Measurements from ENCODE around the gene RSPO1. TPM values are rescaled to one million over a fixed set of nuclear protein-coding genes. Genes with fewer than 3 reads are reported as not detected.

The RSPO1 gene
- total and polyA plus RNA-seq, 10 of the 15 experiments (the other 5 are each of a cell fraction or from before 2014, with no cell fraction given) = not detected

DNA sequence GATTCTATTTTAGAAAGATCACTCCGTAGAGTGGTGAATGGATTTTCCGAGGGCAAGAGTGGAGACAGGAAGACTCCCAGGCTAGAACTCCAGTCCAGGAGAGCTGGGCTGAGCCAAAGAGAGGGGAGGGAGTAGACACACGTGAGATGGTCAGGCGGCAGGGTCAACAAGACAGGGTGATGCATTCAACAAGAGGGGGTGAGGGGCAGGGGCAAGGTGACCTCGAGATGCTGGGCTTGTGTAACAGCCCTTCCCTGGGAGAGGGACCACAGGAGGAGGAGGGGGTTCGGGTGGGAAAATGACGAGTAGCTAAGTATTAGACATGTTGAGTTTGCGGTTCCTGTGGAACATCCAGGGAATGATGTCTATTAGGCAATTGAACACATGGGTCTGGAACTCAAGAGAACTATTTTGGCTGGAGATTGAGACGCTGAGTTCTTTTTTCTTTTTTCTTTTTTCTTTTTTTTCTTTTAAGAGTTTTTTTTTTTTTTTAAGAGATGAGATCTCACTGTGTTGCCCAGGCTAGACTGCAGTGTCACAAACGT lies 13.3 kb downstream of the RSPO1 start:
- no peaks in the 10 kb centered on the region for H3K9me3 ChIP-seq (replicated peaks; ENCODE audit: control insufficient read depth, insufficient read depth, low read length)
- in situ Hi-C loops (cut with MboI) = no loop called here
- H3K79me2 ChIP-seq (ENCODE audit: control insufficient read depth, insufficient read depth, low read length) = no peaks in the 10 kb centered on the region
- H3K4me1 ChIP-seq (ENCODE audit: control insufficient read depth, insufficient read depth, low read length) = no peaks in the 10 kb centered on the region
- no peak for FAIRE-seq
- WGBS (ENCODE audit: insufficient coverage, insufficient replicate concordance, low lambda C conversion rate, missing lambda C conversion rate) = 33% methylated on average over 10 of the region's 10 CpGs
- H3K4me3 ChIP-seq = no peak overlapping the region
- SMC1A ChIA-PET (ENCODE audit: uncharacterized antibody, unreplicated experiment) = interaction anchor here (0.5 kb wide), 1 partner anchor 57 kb away, joined by 3 read pairs; no protein-coding TSS in a partner anchor
- H3K27me3 ChIP-seq (replicated peaks in 1 of 2; ENCODE audit: control insufficient read depth in 2 of 2, insufficient read depth in 2 of 2, low read length in 1 of 2) = peaks cover 0 to 6% of the 10 kb centered on the region in 2 experiments; a peak in 2 of 4 replicates
- H3K4me2 ChIP-seq (ENCODE audit: control insufficient read depth, insufficient read depth) = no peak overlapping the region
- CTCF ChIA-PET = interaction anchor here (1.3 kb wide), 1 partner anchor 19 kb away, joined by 3 read pairs; no protein-coding TSS in a partner anchor
- RAD21 ChIA-PET (ENCODE audit: unreplicated experiment) = no interaction called here
- H4K20me1 ChIP-seq (ENCODE audit: control insufficient read depth, insufficient read depth) = no peaks in the 10 kb centered on the region
- no peak for ATAC-seq
- no peak overlapping the region for H3K27ac ChIP-seq (ENCODE audit: control insufficient read depth, insufficient read depth)
- no peak overlapping the region for H3K9ac ChIP-seq (ENCODE audit: control insufficient read depth, insufficient read depth, low read length)
- DNase-seq (ENCODE audit: low read depth, low spot score) = no peak
- H2AFZ ChIP-seq (ENCODE audit: control insufficient read depth, low read depth, low read length) = no peak overlapping the region
- POLR2A ChIA-PET = no interaction called here
- intact Hi-C loops (cut with micrococcal nuclease; ENCODE audit: unreplicated experiment) = no loop called here
- no TSS peak for BruUV-seq (replicated peaks)
- no peak for TF ChIP-seq KAT2A (conservative IDR thresholded peaks at IDR 0.05; ENCODE audit: control insufficient read depth, low read depth, low read length)
- no peak for TF ChIP-seq CHD1 (IDR thresholded peaks at IDR 0.05; ENCODE audit: low read depth, low read length)
- no peaks in the 10 kb centered on the region for H3K36me3 ChIP-seq (ENCODE audit: control insufficient read depth in 2 of 2, insufficient read depth in 2 of 2, low read length in 1 of 2)

- H3K4me1 ChIP-seq (ENCODE audit: control insufficient read depth, insufficient read depth, low read length) = no peaks in the 10 kb centered on the region
- no peak overlapping the region for H3K4me3 ChIP-seq
- no peak overlapping the region for H3K4me2 ChIP-seq (ENCODE audit: control insufficient read depth, insufficient read depth)
- FAIRE-seq (no peak), ATAC-seq (no peak), DNase-seq (ENCODE audit: low read depth, low spot score) (no peak)
- POLR2A ChIA-PET = no interaction called here
- no peaks in the 10 kb centered on the region for H3K9me3 ChIP-seq (replicated peaks; ENCODE audit: control insufficient read depth, insufficient read depth, low read length)
- in situ Hi-C loops (cut with MboI) = no loop called here
- 42% methylated on average over 6 of the region's 6 CpGs for WGBS (ENCODE audit: insufficient coverage, insufficient replicate concordance, low lambda C conversion rate, missing lambda C conversion rate)
- RAD21 ChIA-PET (ENCODE audit: unreplicated experiment) = no interaction called here
- no peak overlapping the region for H3K9ac ChIP-seq (ENCODE audit: control insufficient read depth, insufficient read depth, low read length)
- CTCF ChIA-PET = no interaction called here
- intact Hi-C loops (cut with micrococcal nuclease; ENCODE audit: unreplicated experiment) = no loop called here
- no peak overlapping the region for H3K27ac ChIP-seq (ENCODE audit: control insufficient read depth, insufficient read depth)
- no TSS peak for BruUV-seq (replicated peaks)
- SMC1A ChIA-PET (ENCODE audit: uncharacterized antibody, unreplicated experiment) = no interaction called here
- no peaks in the 10 kb centered on the region for H3K36me3 ChIP-seq (ENCODE audit: control insufficient read depth in 2 of 2, insufficient read depth in 2 of 2, low read length in 1 of 2)
- no peaks in the 10 kb centered on the region for H3K79me2 ChIP-seq (ENCODE audit: control insufficient read depth, insufficient read depth, low read length)
- peaks cover 2 to 7% of the 10 kb centered on the region in 2 experiments; a peak in 3 of 4 replicates for H3K27me3 ChIP-seq (replicated peaks in 1 of 2; ENCODE audit: control insufficient read depth in 2 of 2, insufficient read depth in 2 of 2, low read length in 1 of 2)
- H2AFZ ChIP-seq (ENCODE audit: control insufficient read depth, low read depth, low read length) = no peak overlapping the region
- no peaks in the 10 kb centered on the region for H4K20me1 ChIP-seq (ENCODE audit: control insufficient read depth, insufficient read depth)
- no peak for TF ChIP-seq RELA (IDR thresholded peaks at IDR 0.05; ENCODE audit: borderline replicate concordance, partially characterized antibody)
- TF ChIP-seq RUNX3 (IDR thresholded peaks at IDR 0.05; ENCODE audit: low read length) = no peak
- no peak for TF ChIP-seq CREM (IDR thresholded peaks at IDR 0.05; ENCODE audit: low read depth)
- TF ChIP-seq MTA3 (IDR thresholded peaks at IDR 0.05; ENCODE audit: borderline replicate concordance, low read length) = no peak
- TF ChIP-seq CHD1 (IDR thresholded peaks at IDR 0.05; ENCODE audit: low read depth, low read length) = no peak
- TF ChIP-seq SKIL (IDR thresholded peaks at IDR 0.05; ENCODE audit: low read depth, poor library complexity, severe bottlenecking) = no peak
- no peak for TF ChIP-seq BCL11A (IDR thresholded peaks at IDR 0.05; ENCODE audit: low read depth, low read length)
- TF ChIP-seq, protein P1, sequence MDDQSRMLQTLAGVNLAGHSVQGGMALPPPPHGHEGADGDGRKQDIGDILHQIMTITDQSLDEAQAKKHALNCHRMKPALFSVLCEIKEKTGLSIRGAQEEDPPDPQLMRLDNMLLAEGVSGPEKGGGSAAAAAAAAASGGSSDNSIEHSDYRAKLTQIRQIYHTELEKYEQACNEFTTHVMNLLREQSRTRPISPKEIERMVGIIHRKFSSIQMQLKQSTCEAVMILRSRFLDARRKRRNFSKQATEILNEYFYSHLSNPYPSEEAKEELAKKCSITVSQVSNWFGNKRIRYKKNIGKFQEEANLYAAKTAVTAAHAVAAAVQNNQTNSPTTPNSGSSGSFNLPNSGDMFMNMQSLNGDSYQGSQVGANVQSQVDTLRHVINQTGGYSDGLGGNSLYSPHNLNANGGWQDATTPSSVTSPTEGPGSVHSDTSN (IDR thresholded peaks at IDR 0.05; ENCODE audit: insufficient replicate concordance, low read depth, low read length) = no peak
- TF ChIP-seq POU2F2 (IDR thresholded peaks at IDR 0.05; ENCODE audit: borderline replicate concordance, low read depth, low read length) = no peak
These were observed 14.0 kb downstream of the RSPO1 start for GRCh38 chr1:37620707-37621106.
